Progenitor cell of endocrine pancreas (in vitro differentiated cells): ENCODE measurements around the gene ME3. TPM values are rescaled to one million over a fixed set of nuclear protein-coding genes. Genes with fewer than 3 reads are reported as not detected.
A peak's percentile ranks its signal among the peaks of the same experiment; 100 is the strongest.

Experiments
- DNase-seq: peaks from one replicate; pipeline ENCODE4 v3.0.0; 2021; ENCODE audit warnings: low spot score; ENCODE audit not compliant: unreplicated experiment
- H3K27ac Mint-ChIP-seq: 2 replicates; pipeline ENCODE4 v1.8.0; 2021; ENCODE audit warnings: mild to moderate bottlenecking, moderate library complexity, mixed read lengths
- H3K27me3 Mint-ChIP-seq: 2 replicates; pipeline ENCODE4 v1.8.0; 2021; ENCODE audit warnings: mixed read lengths
- H3K36me3 Mint-ChIP-seq: 2 replicates; pipeline ENCODE4 v1.8.0; 2022; ENCODE audit warnings: mixed read lengths; ENCODE audit not compliant: insufficient read depth
- H3K4me1 Mint-ChIP-seq: 2 replicates; pipeline ENCODE4 v1.8.0; 2021; ENCODE audit warnings: low read depth, mixed read lengths
- H3K4me3 Mint-ChIP-seq: 2 replicates; pipeline ENCODE4 v1.8.0; 2021; ENCODE audit warnings: low read depth, mild to moderate bottlenecking, moderate library complexity, mixed read lengths
- H3K9me3 Mint-ChIP-seq: 2 replicates; pipeline ENCODE4 v1.8.0; 2021; ENCODE audit warnings: low read depth, mixed read lengths
- CTCF ChIP-seq: fragments of 200-600 bp; sonication (generic); IDR thresholded peaks from one replicate; pipeline ENCODE4 v1.5.0; 2021; ENCODE audit warnings: antibody characterized with exemption, mild to moderate bottlenecking; ENCODE audit not compliant: unreplicated experiment
- total RNA-seq: library from RNA; stranded (reverse); gene quantifications from 2 replicates; pipeline ENCODE4 v1.2.1, GENCODE V29; 2021

ME3 gene
- total RNA-seq, 1 donor from 2014 or later, result 8.6 TPM

GRCh38 chr11:86593833-86594232, 78.6 kb downstream of the ME3 start:
- Mint-ChIP-seq H3K36me3 (no peaks in the 10 kb centered on the region), H3K9me3 (no peaks in the 10 kb centered on the region), H3K27me3 (no peaks in the 10 kb centered on the region), H3K4me3 (no peak overlapping the region), H3K4me1 (peaks cover 24% of the 10 kb centered on the region), H3K27ac (no peak overlapping the region)
- no peak for TF ChIP-seq CTCF
- no peak for DNase-seq

GRCh38 chr11:86592659-86593451, 79.6 kb downstream of the ME3 start:
- no peak for DNase-seq
- Mint-ChIP-seq H3K27me3 (no peaks in the 10 kb centered on the region), H3K27ac (peak overlapping the region; percentile 87), H3K4me3 (no peak overlapping the region), H3K36me3 (no peaks in the 10 kb centered on the region), H3K4me1 (peaks cover 27% of the 10 kb centered on the region), H3K9me3 (no peaks in the 10 kb centered on the region)
- TF ChIP-seq CTCF, result no peak

- Mint-ChIP-seq H3K4me3 (no peak overlapping the region), H3K27ac (peak overlapping the region; percentile 87), H3K27me3 (no peaks in the 10 kb centered on the region), H3K36me3 (no peaks in the 10 kb centered on the region), H3K9me3 (no peaks in the 10 kb centered on the region), H3K4me1 (peaks cover 27% of the 10 kb centered on the region)
- no peak for DNase-seq
- TF ChIP-seq CTCF, result no peak
These were observed 80.3 kb downstream of the ME3 start for GRCh38 chr11:86592047-86592591.

- no peak for TF ChIP-seq CTCF
- no peaks in the 10 kb centered on the region for H3K27me3 Mint-ChIP-seq
- H3K4me3 Mint-ChIP-seq, result no peak overlapping the region
- no peaks in the 10 kb centered on the region for H3K9me3 Mint-ChIP-seq
- peaks cover 27% of the 10 kb centered on the region for H3K4me1 Mint-ChIP-seq
- H3K27ac Mint-ChIP-seq, result peak overlapping the region; percentile 86
- no peaks in the 10 kb centered on the region for H3K36me3 Mint-ChIP-seq
- no peak for DNase-seq
These were observed 80.8 kb downstream of the ME3 start for GRCh38 chr11:86591631-86592030.

- DNase-seq, result no peak
- H3K4me3 Mint-ChIP-seq, result no peak overlapping the region
- no peak for TF ChIP-seq CTCF
- H3K27me3 Mint-ChIP-seq, result no peaks in the 10 kb centered on the region
- H3K36me3 Mint-ChIP-seq, result no peaks in the 10 kb centered on the region
- no peaks in the 10 kb centered on the region for H3K9me3 Mint-ChIP-seq
- no peak overlapping the region for H3K27ac Mint-ChIP-seq
- H3K4me1 Mint-ChIP-seq, result peaks cover 25% of the 10 kb centered on the region
These were observed 82.4 kb downstream of the ME3 start for GRCh38 chr11:86589856-86590589.
